K562 (cell line): Measurements from ENCODE around the gene TMEM87B. TPM values are rescaled to one million over a fixed set of nuclear protein-coding genes. Genes with fewer than 3 reads are reported as not detected.

Experiments
- ADNP ChIP-seq: fragments of 200-800 bp; sonication (Bioruptor generic); IDR thresholded peaks from 2 replicates; pipeline ENCODE4 v1.6.1; 2016; ENCODE audit warnings: missing genetic modification characterization, missing compliant biosample characterization
- ARID1B ChIP-seq: fragments of 450-650 bp; IDR thresholded peaks from 2 replicates; pipeline ENCODE4 v1.6.1; 2016; ENCODE audit warnings: antibody characterized with exemption, mild to moderate bottlenecking, inconsistent platforms
- FOXP4 ChIP-seq: sonication (generic); formaldehyde crosslinking; IDR thresholded peaks from 2 replicates; pipeline ENCODE4 v1.8.0; 2022; ENCODE audit warnings: mild to moderate bottlenecking, missing genetic modification reagents, borderline replicate concordance
- HCFC1 ChIP-seq: IDR thresholded peaks from 2 replicates; pipeline ENCODE4 v1.6.1; 2012; ENCODE audit warnings: low read depth, low read length, improper control_type of control experiment
- HEY1 ChIP-seq: fragments of 250-450 bp; sonication (Bioruptor Pico); IDR thresholded peaks from 2 replicates; pipeline ENCODE4 v1.5.0; 2020; ENCODE audit warnings: mild to moderate bottlenecking, moderate library complexity, borderline replicate concordance
- MEF2A ChIP-seq: IDR thresholded peaks from 2 replicates; pipeline ENCODE4 v1.6.1; 2011; ENCODE audit warnings: low read depth, mild to moderate bottlenecking, low read length, moderate library complexity; ENCODE audit not compliant: control insufficient read depth
- MTA2 ChIP-seq: fragments of 450-650 bp; IDR thresholded peaks from 2 replicates; pipeline ENCODE4 v1.6.1; 2016; ENCODE audit warnings: low read depth
- polyA plus RNA-seq, 8 experiments: library from polyadenylated mRNA; depleted of rRNA in 4 of 8; stranded (reverse) in 5 of 8; unstranded in 3 of 8; fragments of >200 nt; fragmentation: Nextera tagmentation in 2 of 8; fragmentation: Illumina TruSeq in 1 of 8; extraction: Ambion mirVana in 2 of 8; extraction: Trizol in 1 of 8; gene quantifications; 2 replicates each; pipeline versions ENCODE4 v1.2.1 to v1.2.3, GENCODE V29; 2011 to 2014; ENCODE audit warnings: inconsistent platforms in 1 of 8, missing spikeins in 1 of 8
- total RNA-seq, 7 experiments: library from RNA; depleted of rRNA in 6 of 7; stranded (reverse); fragments of >200 nt in 6 of 7; fragmentation: Illumina TruSeq in 2 of 7; extraction: Trizol in 2 of 7; gene quantifications; 2 replicates each; pipeline versions ENCODE4 v1.2.1 to v1.2.3, GENCODE V29; 2011 to 2021; ENCODE audit warnings: low replicate concordance in 1 of 7
- TF ChIP-seq, protein P1 (sequence below), 2 experiments: fragments of 450-650 bp in 1 of 2; sonication (generic) in 1 of 2; formaldehyde crosslinking in 1 of 2; IDR thresholded peaks; 2 replicates each; pipeline versions ENCODE4 v1.7.1 to v1.9.0; 2016 to 2022; ENCODE audit warnings: inconsistent platforms in 1 of 2, mild to moderate bottlenecking in 1 of 2, missing genetic modification reagents in 1 of 2
- TF ChIP-seq, protein P2 (sequence below): fragments of 250-450 bp; sonication (Bioruptor Pico); IDR thresholded peaks from 2 replicates; pipeline ENCODE4 v1.4.0; 2020; ENCODE audit warnings: borderline replicate concordance

The TMEM87B gene
- total and polyA plus RNA-seq, 9 of the 15 experiments (the other 6 are each of a cell fraction or from before 2014, with no cell fraction given), result 3.7 to 17.1 (median 11.0) TPM

GRCh38 chr2:112026509-112026908 lies 28.6 kb upstream of the TMEM87B start (continued):
- no peak for TF ChIP-seq MEF2A
- no peak for TF ChIP-seq FOXP4 (CRISPR knock-in tag)
- TF ChIP-seq, protein P1, sequence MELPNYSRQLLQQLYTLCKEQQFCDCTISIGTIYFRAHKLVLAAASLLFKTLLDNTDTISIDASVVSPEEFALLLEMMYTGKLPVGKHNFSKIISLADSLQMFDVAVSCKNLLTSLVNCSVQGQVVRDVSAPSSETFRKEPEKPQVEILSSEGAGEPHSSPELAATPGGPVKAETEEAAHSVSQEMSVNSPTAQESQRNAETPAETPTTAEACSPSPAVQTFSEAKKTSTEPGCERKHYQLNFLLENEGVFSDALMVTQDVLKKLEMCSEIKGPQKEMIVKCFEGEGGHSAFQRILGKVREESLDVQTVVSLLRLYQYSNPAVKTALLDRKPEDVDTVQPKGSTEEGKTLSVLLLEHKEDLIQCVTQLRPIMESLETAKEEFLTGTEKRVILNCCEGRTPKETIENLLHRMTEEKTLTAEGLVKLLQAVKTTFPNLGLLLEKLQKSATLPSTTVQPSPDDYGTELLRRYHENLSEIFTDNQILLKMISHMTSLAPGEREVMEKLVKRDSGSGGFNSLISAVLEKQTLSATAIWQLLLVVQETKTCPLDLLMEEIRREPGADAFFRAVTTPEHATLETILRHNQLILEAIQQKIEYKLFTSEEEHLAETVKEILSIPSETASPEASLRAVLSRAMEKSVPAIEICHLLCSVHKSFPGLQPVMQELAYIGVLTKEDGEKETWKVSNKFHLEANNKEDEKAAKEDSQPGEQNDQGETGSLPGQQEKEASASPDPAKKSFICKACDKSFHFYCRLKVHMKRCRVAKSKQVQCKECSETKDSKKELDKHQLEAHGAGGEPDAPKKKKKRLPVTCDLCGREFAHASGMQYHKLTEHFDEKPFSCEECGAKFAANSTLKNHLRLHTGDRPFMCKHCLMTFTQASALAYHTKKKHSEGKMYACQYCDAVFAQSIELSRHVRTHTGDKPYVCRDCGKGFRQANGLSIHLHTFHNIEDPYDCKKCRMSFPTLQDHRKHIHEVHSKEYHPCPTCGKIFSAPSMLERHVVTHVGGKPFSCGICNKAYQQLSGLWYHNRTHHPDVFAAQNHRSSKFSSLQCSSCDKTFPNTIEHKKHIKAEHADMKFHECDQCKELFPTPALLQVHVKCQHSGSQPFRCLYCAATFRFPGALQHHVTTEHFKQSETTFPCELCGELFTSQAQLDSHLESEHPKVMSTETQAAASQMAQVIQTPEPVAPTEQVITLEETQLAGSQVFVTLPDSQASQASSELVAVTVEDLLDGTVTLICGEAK (IDR thresholded peaks at IDR 0.05), result 0 out of 2 replicates have a peak, but pooled peaks have one; percentile 40
- TF ChIP-seq, protein P1 (CRISPR knock-in tag; IDR thresholded peaks at IDR 0.05), result no peak
- TF ChIP-seq HEY1 (CRISPR knock-in tag), result no peak
- TF ChIP-seq, protein P2, sequence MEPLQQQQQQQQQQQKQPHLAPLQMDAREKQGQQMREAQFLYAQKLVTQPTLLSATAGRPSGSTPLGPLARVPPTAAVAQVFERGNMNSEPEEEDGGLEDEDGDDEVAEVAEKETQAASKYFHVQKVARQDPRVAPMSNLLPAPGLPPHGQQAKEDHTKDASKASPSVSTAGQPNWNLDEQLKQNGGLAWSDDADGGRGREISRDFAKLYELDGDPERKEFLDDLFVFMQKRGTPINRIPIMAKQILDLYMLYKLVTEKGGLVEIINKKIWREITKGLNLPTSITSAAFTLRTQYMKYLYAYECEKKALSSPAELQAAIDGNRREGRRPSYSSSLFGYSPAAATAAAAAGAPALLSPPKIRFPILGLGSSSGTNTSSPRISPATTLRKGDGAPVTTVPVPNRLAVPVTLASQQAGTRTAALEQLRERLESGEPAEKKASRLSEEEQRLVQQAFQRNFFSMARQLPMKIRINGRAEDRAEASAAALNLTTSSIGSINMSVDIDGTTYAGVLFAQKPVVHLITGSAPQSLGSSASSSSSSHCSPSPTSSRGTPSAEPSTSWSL (CRISPR knock-in tag), result no peak
- TF ChIP-seq MTA2, result peak; percentile 31
- TF ChIP-seq ADNP (tag), result no peak
- TF ChIP-seq ARID1B, result peak; percentile 92
- TF ChIP-seq HCFC1, result no peak
